ENCODE results near the gene SYNJ2.

- TF ChIP-seq, protein P1, sequence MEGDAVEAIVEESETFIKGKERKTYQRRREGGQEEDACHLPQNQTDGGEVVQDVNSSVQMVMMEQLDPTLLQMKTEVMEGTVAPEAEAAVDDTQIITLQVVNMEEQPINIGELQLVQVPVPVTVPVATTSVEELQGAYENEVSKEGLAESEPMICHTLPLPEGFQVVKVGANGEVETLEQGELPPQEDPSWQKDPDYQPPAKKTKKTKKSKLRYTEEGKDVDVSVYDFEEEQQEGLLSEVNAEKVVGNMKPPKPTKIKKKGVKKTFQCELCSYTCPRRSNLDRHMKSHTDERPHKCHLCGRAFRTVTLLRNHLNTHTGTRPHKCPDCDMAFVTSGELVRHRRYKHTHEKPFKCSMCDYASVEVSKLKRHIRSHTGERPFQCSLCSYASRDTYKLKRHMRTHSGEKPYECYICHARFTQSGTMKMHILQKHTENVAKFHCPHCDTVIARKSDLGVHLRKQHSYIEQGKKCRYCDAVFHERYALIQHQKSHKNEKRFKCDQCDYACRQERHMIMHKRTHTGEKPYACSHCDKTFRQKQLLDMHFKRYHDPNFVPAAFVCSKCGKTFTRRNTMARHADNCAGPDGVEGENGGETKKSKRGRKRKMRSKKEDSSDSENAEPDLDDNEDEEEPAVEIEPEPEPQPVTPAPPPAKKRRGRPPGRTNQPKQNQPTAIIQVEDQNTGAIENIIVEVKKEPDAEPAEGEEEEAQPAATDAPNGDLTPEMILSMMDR (IDR thresholded peaks at IDR 0.05): no peak
- no peak for TF ChIP-seq POLR2A (IDR thresholded peaks at IDR 0.05)
Measured at GRCh38 chr6:158121335-158121734, 139.7 kb downstream of the SYNJ2 start.

Measured in heart left ventricle (tissue), 13 donors.